Measurements from ENCODE around the gene CDHR5.
"Not testable (repeated sequence)": the region's sequence is repeated elsewhere in the genome, so short reads cannot be mapped to it uniquely, and the experiment has no call there.

The CDHR5 gene

DNA sequence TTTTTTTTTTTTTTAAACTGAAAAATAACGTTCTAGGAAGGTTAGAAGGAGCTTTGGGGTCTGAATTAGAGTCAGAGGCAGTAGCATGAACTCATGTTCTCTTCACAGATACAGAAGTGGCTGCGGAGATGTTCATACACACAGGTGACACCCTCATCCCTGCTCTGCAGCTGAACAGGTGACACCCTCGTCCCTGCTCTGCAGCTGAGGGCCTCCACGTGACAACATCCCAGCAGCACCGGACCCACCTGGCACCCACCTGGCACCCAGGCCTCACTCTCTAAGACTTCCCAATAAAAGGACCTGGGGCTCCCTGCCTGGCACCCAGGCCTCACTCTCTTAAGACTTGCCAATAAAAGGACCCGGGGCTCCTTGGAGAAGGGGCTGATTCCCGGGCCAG is 32.1 kb upstream of the CDHR5 start:
- H3K56ac ChIP-seq (ENCODE audit: low read length), result no peak overlapping the region
- no peak overlapping the region for H3K23ac ChIP-seq (ENCODE audit: low read length)
- H2BK5ac ChIP-seq (ENCODE audit: low read length), result no peak overlapping the region
- H3K27ac ChIP-seq (ENCODE audit: low read depth, low read length), result no peak overlapping the region
- no peak overlapping the region for H3K4ac ChIP-seq (ENCODE audit: low read depth, low read length)
- H3K4me3 ChIP-seq (ENCODE audit: low read length), result no peak overlapping the region
- no peak overlapping the region for H4K5ac ChIP-seq (ENCODE audit: low read length)
- H2AK5ac ChIP-seq (ENCODE audit: low read length), result no peak overlapping the region
- no peak overlapping the region for H2BK15ac ChIP-seq (replicated peaks; ENCODE audit: low read depth)
- H3K79me1 ChIP-seq (ENCODE audit: low read length), result no peaks in the 10 kb centered on the region
- no CpG with 5 or more reads among the region's 7 CpGs for WGBS (ENCODE audit: extremely low coverage, insufficient coverage, low lambda C conversion rate)
- H3K4me2 ChIP-seq (ENCODE audit: low read length), result no peak overlapping the region
- no peak for DNase-seq
- H3K79me2 ChIP-seq (ENCODE audit: control insufficient read depth, insufficient read depth, low read length), result no peaks in the 10 kb centered on the region
- H3K4me1 ChIP-seq (ENCODE audit: control insufficient read depth, low read depth, low read length), result no peaks in the 10 kb centered on the region
- H4K8ac ChIP-seq (ENCODE audit: low read depth, low read length), result no peak overlapping the region
- no peak overlapping the region for H3K18ac ChIP-seq (ENCODE audit: low read length)
- H3K9ac ChIP-seq (ENCODE audit: low read length), result no peak overlapping the region
- H3K36me3 ChIP-seq (ENCODE audit: control insufficient read depth, insufficient read depth, low read length), result no peaks in the 10 kb centered on the region
- no peak overlapping the region for H2BK120ac ChIP-seq (ENCODE audit: low read depth, low read length)
- no peaks in the 10 kb centered on the region for H3K27me3 ChIP-seq (ENCODE audit: insufficient read depth, low read length, poor library complexity)

DNA sequence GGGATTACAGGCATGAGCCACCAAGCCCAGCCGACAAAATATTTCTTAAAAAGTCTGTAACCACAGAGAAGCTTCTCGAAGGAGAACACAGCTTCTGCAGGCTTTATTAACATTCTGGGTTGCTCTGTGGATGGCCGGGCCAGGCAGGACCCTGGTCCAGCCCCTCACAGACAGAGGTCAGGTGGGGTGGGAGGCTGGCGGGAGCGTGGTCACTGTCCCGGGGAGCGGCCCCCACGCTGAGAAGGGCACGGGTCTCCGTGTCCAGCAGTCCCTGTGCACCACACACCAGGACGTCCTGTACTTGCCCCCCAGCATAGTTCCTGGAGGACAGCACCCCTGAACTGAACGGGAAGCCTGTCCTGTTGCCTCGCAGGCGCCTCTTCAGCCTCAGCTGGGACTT is 31.7 kb upstream of the CDHR5 start:
- Histone ChIP-seq H3K79me1 (ENCODE audit: low read length) (no peaks in the 10 kb centered on the region), H3K9ac (ENCODE audit: low read length) (no peak overlapping the region), H2BK5ac (ENCODE audit: low read length) (no peak overlapping the region), H3K18ac (ENCODE audit: low read length) (no peak overlapping the region), H4K8ac (ENCODE audit: low read depth, low read length) (no peak overlapping the region), H3K79me2 (ENCODE audit: control insufficient read depth, insufficient read depth, low read length) (no peaks in the 10 kb centered on the region), H2AK5ac (ENCODE audit: low read length) (no peak overlapping the region), H2BK15ac (replicated peaks; ENCODE audit: low read depth) (no peak overlapping the region), H3K4me2 (ENCODE audit: low read length) (no peak overlapping the region), H2BK120ac (ENCODE audit: low read depth, low read length) (no peak overlapping the region), H3K56ac (ENCODE audit: low read length) (no peak overlapping the region), H3K27me3 (ENCODE audit: insufficient read depth, low read length, poor library complexity) (no peaks in the 10 kb centered on the region), H3K4ac (ENCODE audit: low read depth, low read length) (no peak overlapping the region), H3K4me3 (ENCODE audit: low read length) (no peak overlapping the region), H4K5ac (ENCODE audit: low read length) (no peak overlapping the region), H3K27ac (ENCODE audit: low read depth, low read length) (no peak overlapping the region), H3K4me1 (ENCODE audit: control insufficient read depth, low read depth, low read length) (no peaks in the 10 kb centered on the region), H3K36me3 (ENCODE audit: control insufficient read depth, insufficient read depth, low read length) (no peaks in the 10 kb centered on the region), H3K23ac (ENCODE audit: low read length) (no peak overlapping the region)
- no peak for DNase-seq
- WGBS (ENCODE audit: extremely low coverage, insufficient coverage, low lambda C conversion rate), result no CpG with 5 or more reads among the region's 14 CpGs

DNA sequence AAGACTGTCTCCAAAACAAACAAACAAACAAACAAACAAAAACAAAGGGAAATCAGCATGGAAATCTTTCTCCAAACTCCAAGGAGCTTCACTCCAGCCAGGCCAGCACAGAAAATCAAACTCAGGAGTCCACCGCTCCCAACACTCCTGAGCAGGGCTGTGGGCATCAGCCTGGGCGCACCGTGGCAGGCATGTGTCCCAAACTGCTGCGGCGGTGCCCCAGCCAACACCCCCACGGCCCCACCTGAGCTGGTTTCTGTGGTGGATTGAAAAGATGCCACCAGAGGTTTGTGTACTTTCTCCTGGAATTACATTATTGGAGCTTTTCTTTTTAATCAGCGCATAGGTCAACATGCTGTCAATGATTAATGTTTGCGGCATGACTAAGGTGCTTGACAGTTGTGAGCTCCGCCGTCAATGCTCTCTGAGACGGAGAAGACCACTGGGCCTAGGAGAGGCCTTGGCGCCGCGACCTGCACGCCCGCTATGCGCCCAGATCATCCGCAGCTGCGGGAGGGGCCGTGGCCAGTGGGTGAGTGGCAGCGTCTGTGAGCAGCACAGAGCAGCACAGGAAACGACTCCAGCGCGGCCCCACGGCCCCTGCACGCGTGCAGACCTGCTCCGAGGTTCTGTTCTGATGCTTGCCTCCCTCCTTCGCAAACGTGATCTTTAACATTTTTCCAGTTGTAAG is 30.4 kb upstream of the CDHR5 start:
- no peak overlapping the region for H3K18ac ChIP-seq (ENCODE audit: low read length)
- no peak overlapping the region for H3K27ac ChIP-seq (ENCODE audit: low read depth, low read length)
- no peak overlapping the region for H3K4me2 ChIP-seq (ENCODE audit: low read length)
- no peak overlapping the region for H3K23ac ChIP-seq (ENCODE audit: low read length)
- H3K56ac ChIP-seq (ENCODE audit: low read length), result no peak overlapping the region
- no peak overlapping the region for H3K9ac ChIP-seq (ENCODE audit: low read length)
- H3K36me3 ChIP-seq (ENCODE audit: control insufficient read depth, insufficient read depth, low read length), result no peaks in the 10 kb centered on the region
- no peak overlapping the region for H4K8ac ChIP-seq (ENCODE audit: low read depth, low read length)
- no peaks in the 10 kb centered on the region for H3K4me1 ChIP-seq (ENCODE audit: control insufficient read depth, low read depth, low read length)
- H3K27me3 ChIP-seq (ENCODE audit: insufficient read depth, low read length, poor library complexity), result no peaks in the 10 kb centered on the region
- H3K4ac ChIP-seq (ENCODE audit: low read depth, low read length), result no peak overlapping the region
- H4K5ac ChIP-seq (ENCODE audit: low read length), result no peak overlapping the region
- no peaks in the 10 kb centered on the region for H3K79me2 ChIP-seq (ENCODE audit: control insufficient read depth, insufficient read depth, low read length)
- no peak overlapping the region for H2AK5ac ChIP-seq (ENCODE audit: low read length)
- WGBS (ENCODE audit: extremely low coverage, insufficient coverage, low lambda C conversion rate), result no CpG with 5 or more reads among the region's 30 CpGs
- H3K4me3 ChIP-seq (ENCODE audit: low read length), result no peak overlapping the region
- no peak for DNase-seq
- no peak overlapping the region for H2BK120ac ChIP-seq (ENCODE audit: low read depth, low read length)
- H2BK15ac ChIP-seq (replicated peaks; ENCODE audit: low read depth), result no peak overlapping the region
- H3K79me1 ChIP-seq (ENCODE audit: low read length), result no peaks in the 10 kb centered on the region
- no peak overlapping the region for H2BK5ac ChIP-seq (ENCODE audit: low read length)

DNA sequence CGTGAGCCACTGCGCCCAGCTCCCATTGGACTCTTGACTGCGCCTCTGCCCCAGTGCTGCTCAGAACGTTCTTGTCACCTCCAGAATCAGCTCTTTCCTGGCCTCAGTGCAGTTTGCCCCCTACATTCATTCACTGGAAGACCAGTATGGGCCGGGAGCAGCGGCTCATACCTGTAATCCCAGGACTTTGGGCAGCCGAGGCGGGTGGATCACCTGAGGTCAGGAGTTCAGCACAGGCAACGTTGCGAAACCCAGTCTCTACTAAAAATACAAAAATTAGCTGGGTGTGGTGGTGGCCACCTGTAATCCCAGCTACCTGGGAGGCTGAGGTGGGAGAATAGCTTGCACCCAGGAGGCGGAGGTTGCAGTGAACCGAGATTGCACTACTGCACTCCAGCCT is 29.7 kb upstream of the CDHR5 start:
- WGBS (ENCODE audit: extremely low coverage, insufficient coverage, low lambda C conversion rate), result no CpG with 5 or more reads among the region's 12 CpGs
- H3K9ac ChIP-seq (ENCODE audit: low read length); H3K79me1 ChIP-seq (ENCODE audit: low read length); H3K36me3 ChIP-seq (ENCODE audit: control insufficient read depth, insufficient read depth, low read length); H3K56ac ChIP-seq (ENCODE audit: low read length); H2BK5ac ChIP-seq (ENCODE audit: low read length); H2BK120ac ChIP-seq (ENCODE audit: low read depth, low read length); H3K4me1 ChIP-seq (ENCODE audit: control insufficient read depth, low read depth, low read length); H4K5ac ChIP-seq (ENCODE audit: low read length); DNase-seq; H2AK5ac ChIP-seq (ENCODE audit: low read length); H3K18ac ChIP-seq (ENCODE audit: low read length); H3K27me3 ChIP-seq (ENCODE audit: insufficient read depth, low read length, poor library complexity); H4K8ac ChIP-seq (ENCODE audit: low read depth, low read length); H3K4ac ChIP-seq (ENCODE audit: low read depth, low read length); H2BK15ac ChIP-seq (replicated peaks; ENCODE audit: low read depth); H3K27ac ChIP-seq (ENCODE audit: low read depth, low read length); H3K4me3 ChIP-seq (ENCODE audit: low read length); H3K23ac ChIP-seq (ENCODE audit: low read length); H3K4me2 ChIP-seq (ENCODE audit: low read length); H3K79me2 ChIP-seq (ENCODE audit: control insufficient read depth, insufficient read depth, low read length): not testable (repeated sequence)

DNA sequence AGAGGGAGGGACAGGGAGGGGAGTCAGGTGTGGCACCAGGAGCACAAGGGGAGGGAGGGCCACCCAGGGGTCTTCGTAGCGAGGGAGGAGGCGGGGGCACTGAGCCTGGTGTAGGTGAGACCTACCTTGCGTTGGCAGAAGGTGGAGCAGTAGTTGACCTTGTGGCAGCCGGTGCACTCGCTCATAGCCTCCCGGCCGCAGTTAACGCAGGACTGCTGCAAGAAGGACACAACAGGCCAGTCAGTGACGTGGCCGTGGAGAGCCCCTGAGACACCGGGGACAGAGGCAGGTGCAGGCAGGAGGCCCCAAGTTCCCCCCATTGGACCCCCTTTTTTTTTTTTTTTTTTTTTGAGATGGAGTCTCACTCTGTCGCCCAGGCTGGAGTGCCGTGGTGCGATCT is 29.1 kb upstream of the CDHR5 start:
- H3K4me3 ChIP-seq (ENCODE audit: low read length), result no peak overlapping the region
- H3K4me2 ChIP-seq (ENCODE audit: low read length), result no peak overlapping the region
- no CpG with 5 or more reads among the region's 15 CpGs for WGBS (ENCODE audit: extremely low coverage, insufficient coverage, low lambda C conversion rate)
- no peak overlapping the region for H3K23ac ChIP-seq (ENCODE audit: low read length)
- no peaks in the 10 kb centered on the region for H3K27me3 ChIP-seq (ENCODE audit: insufficient read depth, low read length, poor library complexity)
- H3K79me1 ChIP-seq (ENCODE audit: low read length), result no peaks in the 10 kb centered on the region
- H3K18ac ChIP-seq (ENCODE audit: low read length), result no peak overlapping the region
- H2BK120ac ChIP-seq (ENCODE audit: low read depth, low read length), result no peak overlapping the region
- H3K56ac ChIP-seq (ENCODE audit: low read length), result no peak overlapping the region
- no peak overlapping the region for H4K5ac ChIP-seq (ENCODE audit: low read length)
- no peak overlapping the region for H3K9ac ChIP-seq (ENCODE audit: low read length)
- H2BK15ac ChIP-seq (replicated peaks; ENCODE audit: low read depth), result no peak overlapping the region
- H3K79me2 ChIP-seq (ENCODE audit: control insufficient read depth, insufficient read depth, low read length), result no peaks in the 10 kb centered on the region
- H3K27ac ChIP-seq (ENCODE audit: low read depth, low read length), result no peak overlapping the region
- H2AK5ac ChIP-seq (ENCODE audit: low read length), result no peak overlapping the region
- H4K8ac ChIP-seq (ENCODE audit: low read depth, low read length), result no peak overlapping the region
- H2BK5ac ChIP-seq (ENCODE audit: low read length), result no peak overlapping the region
- no peaks in the 10 kb centered on the region for H3K36me3 ChIP-seq (ENCODE audit: control insufficient read depth, insufficient read depth, low read length)
- DNase-seq, result no peak
- no peak overlapping the region for H3K4ac ChIP-seq (ENCODE audit: low read depth, low read length)
- H3K4me1 ChIP-seq (ENCODE audit: control insufficient read depth, low read depth, low read length), result no peaks in the 10 kb centered on the region

DNA sequence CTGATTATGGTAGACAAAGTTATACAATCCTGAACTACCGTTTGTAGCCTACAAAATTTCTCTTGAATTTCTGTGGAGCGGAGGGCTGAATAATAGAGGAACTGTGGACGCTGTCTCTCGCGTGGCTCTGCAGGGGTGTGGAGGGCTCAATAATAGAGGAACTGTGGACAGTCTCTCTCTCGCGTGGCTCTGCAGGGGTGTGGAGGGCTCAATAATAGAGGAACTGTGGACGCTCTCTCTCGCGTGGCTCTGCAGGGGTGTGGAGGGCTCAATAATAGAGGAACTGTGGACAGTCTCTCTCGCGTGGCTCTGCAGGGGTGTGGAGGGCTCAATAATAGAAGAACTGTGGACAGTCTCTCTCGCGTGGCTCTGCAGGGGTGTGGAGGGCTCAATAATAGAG is 28.4 kb upstream of the CDHR5 start:
- not testable (repeated sequence) for H3K4ac ChIP-seq (ENCODE audit: low read depth, low read length); H2AK5ac ChIP-seq (ENCODE audit: low read length); H2BK120ac ChIP-seq (ENCODE audit: low read depth, low read length); H3K27me3 ChIP-seq (ENCODE audit: insufficient read depth, low read length, poor library complexity); H3K9ac ChIP-seq (ENCODE audit: low read length); H4K8ac ChIP-seq (ENCODE audit: low read depth, low read length); H2BK5ac ChIP-seq (ENCODE audit: low read length); H3K36me3 ChIP-seq (ENCODE audit: control insufficient read depth, insufficient read depth, low read length); H2BK15ac ChIP-seq (replicated peaks; ENCODE audit: low read depth); H3K4me2 ChIP-seq (ENCODE audit: low read length); H3K27ac ChIP-seq (ENCODE audit: low read depth, low read length); H3K23ac ChIP-seq (ENCODE audit: low read length); H3K4me1 ChIP-seq (ENCODE audit: control insufficient read depth, low read depth, low read length); H3K4me3 ChIP-seq (ENCODE audit: low read length); H3K56ac ChIP-seq (ENCODE audit: low read length); H3K79me1 ChIP-seq (ENCODE audit: low read length); H3K79me2 ChIP-seq (ENCODE audit: control insufficient read depth, insufficient read depth, low read length); DNase-seq; H3K18ac ChIP-seq (ENCODE audit: low read length); H4K5ac ChIP-seq (ENCODE audit: low read length)
- no CpG with 5 or more reads among the region's 14 CpGs for WGBS (ENCODE audit: extremely low coverage, insufficient coverage, low lambda C conversion rate)

All from mesendoderm (in vitro differentiated cells).